Measurements from ENCODE around the gene TBC1D22A.
"Not testable (repeated sequence)": the region's sequence is repeated elsewhere in the genome, so short reads cannot be mapped to it uniquely, and the experiment has no call there.

Gene TBC1D22A

GRCh38 chr22:47165338-47166032 is 403.0 kb downstream of the TBC1D22A start:
- H3K4me1 Mint-ChIP-seq (ENCODE audit: low read depth), result peaks cover 6% of the 10 kb centered on the region
- no peaks in the 10 kb centered on the region for H3K9me3 Mint-ChIP-seq
- peaks cover 90% of the 10 kb centered on the region for H3K36me3 Mint-ChIP-seq (ENCODE audit: low read depth)
- no peak overlapping the region for H3K27ac Mint-ChIP-seq
- H3K27me3 Mint-ChIP-seq, result no peaks in the 10 kb centered on the region
- intact Hi-C loops (cut with micrococcal nuclease), result no loop called here
- no peak overlapping the region for H3K4me3 Mint-ChIP-seq

GRCh38 chr22:47166033-47166404 is 403.6 kb downstream of the TBC1D22A start:
- Mint-ChIP-seq H3K4me3 (no peak overlapping the region), H3K36me3 (ENCODE audit: low read depth) (peaks cover 95% of the 10 kb centered on the region), H3K27me3 (no peaks in the 10 kb centered on the region), H3K9me3 (no peaks in the 10 kb centered on the region), H3K27ac (no peak overlapping the region), H3K4me1 (ENCODE audit: low read depth) (peaks cover 6% of the 10 kb centered on the region)
- intact Hi-C loops (cut with micrococcal nuclease), result no loop called here

GRCh38 chr22:47166446-47167016 is 404.1 kb downstream of the TBC1D22A start:
- intact Hi-C loops (cut with micrococcal nuclease), result no loop called here
- Mint-ChIP-seq H3K36me3 (ENCODE audit: low read depth) (peaks cover 100% of the 10 kb centered on the region), H3K27ac (no peak overlapping the region)

GRCh38 chr22:47167056-47167455 is 404.6 kb downstream of the TBC1D22A start:
- no peak overlapping the region for H3K27ac Mint-ChIP-seq
- H3K4me1 Mint-ChIP-seq (ENCODE audit: low read depth), result peaks cover 6% of the 10 kb centered on the region
- H3K9me3 Mint-ChIP-seq, result no peaks in the 10 kb centered on the region
- peaks cover 100% of the 10 kb centered on the region for H3K36me3 Mint-ChIP-seq (ENCODE audit: low read depth)
- no peak overlapping the region for H3K4me3 Mint-ChIP-seq
- intact Hi-C loops (cut with micrococcal nuclease), result no loop called here
- no peaks in the 10 kb centered on the region for H3K27me3 Mint-ChIP-seq

More at GRCh38 chr22:47166446-47167016, 404.1 kb downstream of the TBC1D22A start:
- peaks cover 6% of the 10 kb centered on the region for H3K4me1 Mint-ChIP-seq (ENCODE audit: low read depth)
- H3K4me3 Mint-ChIP-seq, result no peak overlapping the region
- H3K27me3 Mint-ChIP-seq, result no peaks in the 10 kb centered on the region
- H3K9me3 Mint-ChIP-seq, result no peaks in the 10 kb centered on the region

GRCh38 chr22:47167921-47168320 is 405.5 kb downstream of the TBC1D22A start:
- H3K4me3 Mint-ChIP-seq; H3K9me3 Mint-ChIP-seq; intact Hi-C loops (cut with micrococcal nuclease); H3K4me1 Mint-ChIP-seq (ENCODE audit: low read depth); H3K27me3 Mint-ChIP-seq; H3K27ac Mint-ChIP-seq: not testable (repeated sequence)
- peaks cover 100% of the 10 kb centered on the region for H3K36me3 Mint-ChIP-seq (ENCODE audit: low read depth)

- Mint-ChIP-seq H3K27me3 (no peaks in the 10 kb centered on the region), H3K4me3 (no peak overlapping the region), H3K9me3 (peaks cover 2% of the 10 kb centered on the region), H3K36me3 (ENCODE audit: low read depth) (peaks cover 100% of the 10 kb centered on the region), H3K27ac (no peak overlapping the region), H3K4me1 (ENCODE audit: low read depth) (peaks cover 6% of the 10 kb centered on the region)
- intact Hi-C loops (cut with micrococcal nuclease), result no loop called here
Measured at GRCh38 chr22:47168441-47168840, 406.0 kb downstream of the TBC1D22A start.

- H3K4me3 Mint-ChIP-seq, result no peak overlapping the region
- intact Hi-C loops (cut with micrococcal nuclease), result no loop called here
- H3K4me1 Mint-ChIP-seq (ENCODE audit: low read depth), result peaks cover 6% of the 10 kb centered on the region
- no peaks in the 10 kb centered on the region for H3K27me3 Mint-ChIP-seq
- no peak overlapping the region for H3K27ac Mint-ChIP-seq
- peaks cover 100% of the 10 kb centered on the region for H3K36me3 Mint-ChIP-seq (ENCODE audit: low read depth)
- peaks cover 8% of the 10 kb centered on the region for H3K9me3 Mint-ChIP-seq
Measured at GRCh38 chr22:47168900-47169800, 406.7 kb downstream of the TBC1D22A start.

GRCh38 chr22:47169801-47170140 is 407.3 kb downstream of the TBC1D22A start:
- Mint-ChIP-seq H3K27ac (no peak overlapping the region), H3K36me3 (ENCODE audit: low read depth) (peaks cover 100% of the 10 kb centered on the region), H3K4me1 (ENCODE audit: low read depth) (peaks cover 6% of the 10 kb centered on the region), H3K9me3 (peaks cover 10% of the 10 kb centered on the region), H3K27me3 (no peaks in the 10 kb centered on the region), H3K4me3 (no peak overlapping the region)
- intact Hi-C loops (cut with micrococcal nuclease), result no loop called here

- H3K4me3 Mint-ChIP-seq; H3K27ac Mint-ChIP-seq; H3K4me1 Mint-ChIP-seq (ENCODE audit: low read depth); intact Hi-C loops (cut with micrococcal nuclease); H3K27me3 Mint-ChIP-seq: not testable (repeated sequence)
- H3K9me3 Mint-ChIP-seq, result peaks cover 18% of the 10 kb centered on the region
- peaks cover 100% of the 10 kb centered on the region for H3K36me3 Mint-ChIP-seq (ENCODE audit: low read depth)
Measured at GRCh38 chr22:47170511-47171440, 408.3 kb downstream of the TBC1D22A start.

- Mint-ChIP-seq H3K27ac (no peak overlapping the region), H3K27me3 (no peaks in the 10 kb centered on the region), H3K9me3 (peaks cover 18% of the 10 kb centered on the region), H3K36me3 (ENCODE audit: low read depth) (peaks cover 99% of the 10 kb centered on the region), H3K4me3 (no peak overlapping the region), H3K4me1 (ENCODE audit: low read depth) (peaks cover 6% of the 10 kb centered on the region)
- intact Hi-C loops (cut with micrococcal nuclease), result no loop called here
Measured at GRCh38 chr22:47171441-47172221, 409.2 kb downstream of the TBC1D22A start.

- Mint-ChIP-seq H3K27me3 (no peaks in the 10 kb centered on the region), H3K9me3 (peaks cover 18% of the 10 kb centered on the region), H3K27ac (no peak overlapping the region), H3K4me1 (ENCODE audit: low read depth) (peaks cover 6% of the 10 kb centered on the region), H3K36me3 (ENCODE audit: low read depth) (peaks cover 97% of the 10 kb centered on the region), H3K4me3 (no peak overlapping the region)
- intact Hi-C loops (cut with micrococcal nuclease), result no loop called here
Measured at GRCh38 chr22:47172771-47173534, 410.5 kb downstream of the TBC1D22A start.

- intact Hi-C loops (cut with micrococcal nuclease), result no loop called here
- Mint-ChIP-seq H3K27me3 (no peaks in the 10 kb centered on the region), H3K4me1 (ENCODE audit: low read depth) (peaks cover 6% of the 10 kb centered on the region), H3K4me3 (no peak overlapping the region), H3K27ac (no peak overlapping the region), H3K9me3 (peaks cover 18% of the 10 kb centered on the region), H3K36me3 (ENCODE audit: low read depth) (peaks cover 91% of the 10 kb centered on the region)
Measured at GRCh38 chr22:47173535-47174021, 411.1 kb downstream of the TBC1D22A start.
